Mammary epithelial cell (primary cell): ENCODE measurements around the gene TMEM247.
"Not testable (repeated sequence)": the region's sequence is repeated elsewhere in the genome, so short reads cannot be mapped to it uniquely, and the experiment has no call there.

Experiments
- CTCF ChIP-seq, 2 donors: IDR thresholded peaks in 1 of 2; conservative IDR thresholded peaks in 1 of 2; 2 replicates each; pipeline ENCODE4 v1.5.1; 2011 to 2012; ENCODE audit warnings: inconsistent platforms in 2 of 2, low read length in 2 of 2, mild to moderate bottlenecking in 2 of 2, control low read depth in 1 of 2, low read depth in 1 of 2; ENCODE audit not compliant: insufficient read depth in 1 of 2; ENCODE audit errors: extremely low read depth in 1 of 2
- EZH2 ChIP-seq: IDR thresholded peaks from 2 replicates; pipeline ENCODE4 v1.6.1; 2012; ENCODE audit warnings: low read length, inconsistent platforms, borderline replicate concordance

- TF ChIP-seq CTCF (conservative IDR thresholded peaks at IDR 0.05 in 1 of 2, IDR thresholded peaks at IDR 0.05 in 1 of 2; ENCODE audit: extremely low read depth in 1 of 2, insufficient read depth in 1 of 2, low read depth in 1 of 2, low read length in 2 of 2); EZH2: not testable (repeated sequence)
Measured at GRCh38 chr2:46477462-46477861, 1.9 kb upstream of the TMEM247 start.
